Adrenal gland (tissue), 12 donors: Measurements from ENCODE around the gene GPR78. TPM values are rescaled to one million over a fixed set of nuclear protein-coding genes. Genes with fewer than 3 reads are reported as not detected.

Experiments used
- DNase-seq, 7 donors: peaks; one replicate each; pipeline ENCODE4 v3.0.0-alpha.2; 2019 to 2020
- H3K27ac ChIP-seq, 5 donors: fragments of 200-600 bp; sonication (generic) in 4 of 5; 1 replicate in 3 of 5; 2 replicates in 2 of 5; pipeline versions ENCODE4 v1.5.1 to v1.8.0; 2016 to 2020; ENCODE audit warnings: mild to moderate bottlenecking in 1 of 5
- H3K27me3 ChIP-seq: fragments of 200-600 bp; 2 replicates; pipeline ENCODE4 v1.8.0; 2021
- H3K36me3 ChIP-seq, 2 donors: fragments of 200-600 bp; replicated peaks in 1 of 2; 1 replicate in 1 of 2; 2 replicates in 1 of 2; pipeline versions ENCODE4 v1.5.1 to v1.8.0; 2018 to 2022
- H3K4me1 ChIP-seq, 2 donors: fragments of 200-600 bp; replicated peaks in 1 of 2; 1 replicate in 1 of 2; 2 replicates in 1 of 2; pipeline versions ENCODE4 v1.5.1 to v1.8.0; 2018 to 2021
- H3K4me3 ChIP-seq, 4 donors: fragments of 200-600 bp; sonication (generic) in 3 of 4; one replicate each; pipeline ENCODE4 v1.5.1; 2016 to 2018
- H3K9me3 ChIP-seq, 3 donors: fragments of 200-600 bp; sonication (generic) in 1 of 3; replicated peaks in 1 of 3; 1 replicate in 2 of 3; 2 replicates in 1 of 3; pipeline versions ENCODE4 v1.5.1 to v1.8.0; 2016 to 2021
- CTCF ChIP-seq, 6 experiments: fragments of 450-650 bp in 4 of 6; fragments of 200-600 bp in 2 of 6; sonication (generic) in 1 of 6; IDR thresholded peaks; 1 replicate in 5 of 6; 2 replicates in 1 of 6; pipeline versions ENCODE4 v1.5.1 to v1.8.0; 2016 to 2021; ENCODE audit warnings: antibody characterized with exemption in 6 of 6, mild to moderate bottlenecking in 2 of 6, moderate library complexity in 1 of 6
- POLR2A ChIP-seq, 2 donors: fragments of 450-650 bp; IDR thresholded peaks; one replicate each; pipeline ENCODE4 v1.6.1; 2017; ENCODE audit warnings: antibody characterized with exemption in 2 of 2, mild to moderate bottlenecking in 2 of 2, moderate library complexity in 1 of 2
- WGBS, 4 donors: extraction: QIAGEN DNeasy Blood & Tissue Kit in 2 of 4; methylation state at CpG; one replicate each; pipeline versions ENCODE4 v1.1.5 to v1.1.7; 2013 to 2017; 5-methylcytosine and 5-hydroxymethylcytosine counted together
- intact Hi-C, 2 donors: fragments of 100-400 bp; cut with DNase I; formaldehyde crosslinking; loops; one replicate each; pipeline versions ENCODE4 v1.14.1 to v1.15.0; 2022 to 2023
- polyA plus RNA-seq, 3 donors: library from polyadenylated mRNA; stranded (reverse); fragments of 200-250 nt in 2 of 3; fragments of 350-450 nt in 1 of 3; fragmentation: Illumina TruSeq in 1 of 3; extraction: RNeasy Lipid Tissue Mini Kit (QIAGEN cat#74804) in 1 of 3; gene quantifications; one replicate each; pipeline ENCODE4 v1.2.3, GENCODE V29; 2013 to 2014
- total RNA-seq, 9 donors: library from RNA; depleted of rRNA in 4 of 9; stranded (reverse); fragments of >200 nt in 4 of 9; fragments of 120-200 nt in 1 of 9; fragmentation: NEBNext Ultra II Directional in 1 of 9; extraction: Animal tissue kit (Norgen Biotek cat#: 25700) in 1 of 9; gene quantifications; one replicate each; pipeline versions ENCODE4 v1.1.0 to v1.2.4, GENCODE V29; 2013 to 2023
- donor health status: healthy with polysubstance abuse.
- donor health status: Bipolar disorder and iron deficiency.
- donor health status: DM: yes; HTN: yes; CAD: no.
- donor health status: DM: no; HTN: no; CAD: no.
- donor health status: DM: no; HTN: no; CAD: no.
- donor health status: DM: yes; HTN: yes; CAD: no.

The GPR78 gene
- total and polyA plus RNA-seq, 12 donors, result 0.03 to 0.08 (median 0.07) TPM; not detected in 8

GRCh38 chr4:8602686-8603430 lies 22.7 kb downstream of the GPR78 start:
- H3K4me1 ChIP-seq, result no peaks in the 10 kb centered on the region
- no peaks in the 10 kb centered on the region for H3K36me3 ChIP-seq
- no peak overlapping the region for H3K4me3 ChIP-seq
- WGBS, 4 donors, result 65 to 69% (median 67%) methylated on average over 13 to 19 of the region's 19 CpGs
- DNase-seq, result no peak
- intact Hi-C loops, result loop anchor here (10.0 kb wide), 2 partner anchors 282 to 312 kb away; no protein-coding TSS in a partner anchor
- H3K27me3 ChIP-seq, result no peaks in the 10 kb centered on the region
- TF ChIP-seq POLR2A (IDR thresholded peaks at IDR 0.05) (no peak), CTCF (IDR thresholded peaks at IDR 0.05) (no peak)
- H3K9me3 ChIP-seq, result no peaks in the 10 kb centered on the region
- H3K27ac ChIP-seq, result no peak overlapping the region

- H3K4me1 ChIP-seq, result no peaks in the 10 kb centered on the region
- WGBS, 4 donors, result 83 to 88% (median 83%) methylated on average over 16 to 22 of the region's 22 CpGs; no CpG with 5 or more reads in 1 of the 4 donors
- H3K4me3 ChIP-seq, result no peak overlapping the region
- H3K9me3 ChIP-seq, result no peaks in the 10 kb centered on the region
- TF ChIP-seq POLR2A (IDR thresholded peaks at IDR 0.05) (no peak), CTCF (IDR thresholded peaks at IDR 0.05) (no peak)
- H3K27ac ChIP-seq, result no peak overlapping the region
- intact Hi-C loops, result loop anchor here (10.0 kb wide), 2 partner anchors 281 to 311 kb away; no protein-coding TSS in a partner anchor
- no peaks in the 10 kb centered on the region for H3K27me3 ChIP-seq
- H3K36me3 ChIP-seq, result no peaks in the 10 kb centered on the region
- no peak for DNase-seq
These were observed 23.7 kb downstream of the GPR78 start for GRCh38 chr4:8603931-8604330.

GRCh38 chr4:8605289-8605688 lies 25.1 kb downstream of the GPR78 start:
- H3K9me3 ChIP-seq, result no peaks in the 10 kb centered on the region
- H3K4me1 ChIP-seq, result no peaks in the 10 kb centered on the region
- no peak overlapping the region for H3K27ac ChIP-seq
- WGBS, 4 donors, result 83 to 91% (median 90%) methylated on average over 1 of the region's 1 CpG
- intact Hi-C loops, result loop anchor here (10.0 kb wide), 2 partner anchors 280 to 310 kb away; no protein-coding TSS in a partner anchor
- no peaks in the 10 kb centered on the region for H3K27me3 ChIP-seq
- no peaks in the 10 kb centered on the region for H3K36me3 ChIP-seq
- no peak for TF ChIP-seq CTCF (IDR thresholded peaks at IDR 0.05)
- TF ChIP-seq POLR2A (IDR thresholded peaks at IDR 0.05), result no peak
- no peak for DNase-seq
- no peak overlapping the region for H3K4me3 ChIP-seq

- H3K27ac ChIP-seq, result no peak overlapping the region
- TF ChIP-seq POLR2A (IDR thresholded peaks at IDR 0.05) (no peak), CTCF (IDR thresholded peaks at IDR 0.05) (no peak)
- DNase-seq, result no peak
- H3K4me3 ChIP-seq, result no peak overlapping the region
- H3K27me3 ChIP-seq, result no peaks in the 10 kb centered on the region
- intact Hi-C loops, result loop anchor here (10.0 kb wide), 2 partner anchors 278 to 308 kb away; no protein-coding TSS in a partner anchor
- no peaks in the 10 kb centered on the region for H3K4me1 ChIP-seq
- no peaks in the 10 kb centered on the region for H3K9me3 ChIP-seq
- 73 to 77% (median 74%) methylated on average over 22 to 26 of the region's 26 CpGs for WGBS, 4 donors
- no peaks in the 10 kb centered on the region for H3K36me3 ChIP-seq
These were observed 26.3 kb downstream of the GPR78 start for GRCh38 chr4:8606476-8606875.
